GM11168 (cell line): ENCODE measurements around the gene MSH6.

Source experiments
- in situ Hi-C: fragments of 300-500 bp; cut with MboI; formaldehyde crosslinking; loops from one replicate; pipeline ENCODE4 v1.12.0; 2022; ENCODE audit warnings: low sequenced_read_pairs; ENCODE audit not compliant: unreplicated experiment

MSH6 gene

GRCh38 chr2:47782671-47783485, at the start of gene MSH6:
Gene MSH6, plus strand, starts transcription at chr2:47783145. Its CDS starts 89 bp downstream, at chr2:47783234.
- in situ Hi-C loops, result no loop called here

GRCh38 chr2:47735136-47735869, 47.6 kb upstream of the MSH6 start:
- in situ Hi-C loops, result no loop called here

- in situ Hi-C loops, result no loop called here
Observed at GRCh38 chr2:47735912-47736311, 47.0 kb upstream of the MSH6 start.

GRCh38 chr2:47737191-47737975, 45.6 kb upstream of the MSH6 start:
- in situ Hi-C loops, result no loop called here

GRCh38 chr2:47738331-47738730, 44.6 kb upstream of the MSH6 start:
- in situ Hi-C loops, result no loop called here

- in situ Hi-C loops, result no loop called here
Observed at GRCh38 chr2:47741101-47741500, 41.8 kb upstream of the MSH6 start.

- in situ Hi-C loops, result no loop called here
Observed at GRCh38 chr2:47741637-47742036, 41.3 kb upstream of the MSH6 start.

- in situ Hi-C loops, result no loop called here
Observed at GRCh38 chr2:47744074-47744473, 38.9 kb upstream of the MSH6 start.

- in situ Hi-C loops, result no loop called here
Observed at GRCh38 chr2:47747878-47748277, 35.1 kb upstream of the MSH6 start.

GRCh38 chr2:47751856-47752414, 31.0 kb upstream of the MSH6 start:
- in situ Hi-C loops, result no loop called here

- in situ Hi-C loops, result loop anchor here (10.0 kb wide), 1 partner anchor 113 kb away; no protein-coding TSS in a partner anchor
Observed at GRCh38 chr2:47767497-47767844, 15.5 kb upstream of the MSH6 start.

GRCh38 chr2:47767880-47768609, 14.9 kb upstream of the MSH6 start:
- in situ Hi-C loops, result loop anchor here (10.0 kb wide), 1 partner anchor 113 kb away; no protein-coding TSS in a partner anchor

- in situ Hi-C loops, result loop anchor here (10.0 kb wide), 1 partner anchor 115 kb away; no protein-coding TSS in a partner anchor
Observed at GRCh38 chr2:47769318-47769717, 13.6 kb upstream of the MSH6 start.

GRCh38 chr2:47771211-47771610, 11.7 kb upstream of the MSH6 start:
- in situ Hi-C loops, result loop anchor here (10.0 kb wide), 1 partner anchor 256 kb away; no protein-coding TSS in a partner anchor

- in situ Hi-C loops, result loop anchor here (10.0 kb wide), 1 partner anchor 258 kb away; no protein-coding TSS in a partner anchor
Observed at GRCh38 chr2:47772343-47772742, 10.6 kb upstream of the MSH6 start.

GRCh38 chr2:47774567-47774966, 8.4 kb upstream of the MSH6 start:
- in situ Hi-C loops, result loop anchor here (10.0 kb wide), 1 partner anchor 260 kb away; no protein-coding TSS in a partner anchor

- in situ Hi-C loops, result loop anchor here (10.0 kb wide), 1 partner anchor 263 kb away; no protein-coding TSS in a partner anchor
Observed at GRCh38 chr2:47777277-47777937, 5.5 kb upstream of the MSH6 start.

GRCh38 chr2:47778698-47779425, 4.1 kb upstream of the MSH6 start:
- in situ Hi-C loops, result loop anchor here (10.0 kb wide), 1 partner anchor 264 kb away; no protein-coding TSS in a partner anchor
